Activated T-cell treated with anti-CD3 and anti-CD28 coated beads, Interleukin-2, amount 50 U/mL, for 48 hours (primary cell): ENCODE data around the gene PIEZO1.

ENCODE experiments used
- DNase-seq, 2 experiments: peaks; one replicate each; pipeline ENCODE4 v3.0.0-alpha.2; 2020

PIEZO1 gene

GRCh38 chr16:88715312-88716190 lies 69.5 kb downstream of the PIEZO1 start:
- no peak for DNase-seq

DNA sequence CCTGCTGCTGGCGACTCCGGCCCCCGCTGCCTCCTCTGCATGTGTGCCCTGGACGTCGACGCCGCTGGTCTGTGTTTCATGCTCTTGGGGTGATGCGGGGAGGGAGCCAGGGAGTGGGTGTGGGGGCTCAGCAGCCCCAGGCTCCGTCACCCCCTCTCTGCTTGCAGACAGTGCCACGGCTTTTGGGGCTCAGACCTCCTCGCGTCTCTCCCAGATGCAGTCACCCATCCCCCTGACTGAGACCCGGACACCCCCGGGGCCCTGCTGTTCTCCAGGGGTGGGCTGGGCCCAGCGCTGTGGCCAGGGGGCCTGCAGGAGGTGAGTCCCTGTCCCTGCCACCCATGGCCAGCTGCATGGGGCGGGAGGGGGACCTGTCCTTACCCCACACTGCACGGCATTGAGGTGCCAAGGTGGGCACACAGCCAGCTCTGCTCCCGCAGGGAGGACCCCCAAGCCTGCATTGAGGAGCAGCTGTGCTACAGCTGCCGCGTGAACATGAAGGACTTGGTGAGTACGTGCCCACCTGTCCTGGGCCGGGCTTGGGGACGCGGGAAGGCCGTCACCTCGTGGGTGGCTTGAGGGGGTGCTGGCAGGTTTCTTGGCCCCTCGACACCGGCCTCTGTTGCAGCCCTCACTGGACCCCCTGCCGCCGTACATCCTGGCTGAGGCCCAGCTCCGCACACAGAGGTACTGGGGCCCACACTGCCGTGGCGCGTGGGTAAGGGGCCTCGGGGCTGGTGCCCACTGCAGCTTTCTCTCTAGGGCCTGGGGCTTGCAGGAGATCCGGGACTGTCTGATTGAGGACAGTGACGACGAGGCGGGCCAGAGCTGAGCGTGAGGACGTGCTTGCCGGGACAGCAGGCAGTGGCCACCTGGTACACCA lies 70.4 kb downstream of the PIEZO1 start:
- DNase-seq = no peak

DNA sequence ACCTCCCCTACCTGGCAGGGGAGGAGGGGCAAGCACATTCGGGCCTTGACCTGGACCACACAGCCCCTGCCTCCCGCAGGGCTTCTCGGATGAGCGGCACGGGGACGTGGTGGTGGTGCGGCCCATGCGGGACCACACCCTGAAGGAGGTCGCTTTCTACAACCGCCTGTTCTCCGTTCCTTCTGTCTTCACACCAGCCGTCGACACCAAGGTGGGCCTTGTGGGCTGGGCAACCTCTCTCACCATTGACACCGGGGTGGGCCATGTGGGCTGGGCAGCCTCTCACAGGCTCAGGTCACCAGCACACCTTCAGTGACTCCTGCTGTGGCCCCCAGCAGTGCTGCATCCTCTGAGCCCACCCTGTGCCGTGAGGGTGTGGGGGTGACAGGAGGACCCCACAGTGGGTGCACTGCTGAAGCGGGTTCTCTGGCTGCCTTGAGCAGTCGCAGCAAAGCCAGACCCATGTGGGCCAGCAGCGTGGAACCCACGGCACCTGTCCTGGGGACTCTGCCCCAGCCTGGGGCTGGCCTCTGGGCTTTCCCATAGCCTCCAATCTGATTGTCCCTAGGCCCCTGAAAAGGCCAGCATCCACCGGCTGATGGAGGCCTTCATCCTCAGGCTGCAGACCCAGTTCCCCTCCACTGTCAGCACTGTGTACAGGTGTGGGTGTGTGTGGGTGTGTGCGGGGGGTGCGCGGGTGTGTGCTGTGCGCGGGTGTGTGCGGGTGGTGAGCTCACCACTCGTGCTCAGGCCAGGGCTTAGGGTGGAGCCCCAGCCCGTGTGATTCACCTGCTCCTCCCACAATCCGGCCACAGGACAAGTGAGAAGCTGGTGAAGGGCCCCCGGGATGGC lies 71.2 kb downstream of the PIEZO1 start:
- no peak for DNase-seq

GRCh38 chr16:88713054-88713453 lies 72.0 kb downstream of the PIEZO1 start:
- no peak for DNase-seq

- no peak for DNase-seq
Observed at GRCh38 chr16:88712362-88712979, 72.5 kb downstream of the PIEZO1 start.

DNA sequence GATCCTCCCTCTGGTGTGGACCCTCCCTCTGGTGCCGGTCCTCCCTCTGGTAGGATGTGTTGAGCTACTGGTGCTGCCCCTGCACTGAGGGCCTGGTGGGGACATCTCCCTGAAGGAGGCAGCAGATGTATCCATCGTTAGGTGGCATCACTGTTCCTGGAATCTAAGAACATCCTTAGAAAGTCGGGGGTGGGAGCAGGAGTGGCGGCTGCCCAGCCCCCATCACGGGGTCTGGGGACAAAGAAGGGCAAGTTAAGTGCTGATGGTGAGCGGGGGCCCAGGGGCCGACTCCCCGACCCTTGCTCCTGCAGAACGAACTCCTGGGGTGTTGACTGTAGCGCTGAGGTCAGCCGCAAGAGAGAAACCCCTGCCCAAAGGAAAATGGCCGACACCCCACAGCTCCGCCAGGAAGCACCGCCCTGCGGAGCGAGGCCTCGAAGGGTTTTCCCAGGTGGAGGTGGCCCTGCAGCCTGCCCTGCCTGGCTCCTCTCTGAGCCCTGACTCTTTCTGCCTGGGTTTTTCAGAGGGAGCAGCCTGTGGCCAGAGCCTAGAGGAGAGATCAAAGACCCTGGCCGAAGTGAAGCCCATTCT lies 73.2 kb downstream of the PIEZO1 start:
- DNase-seq = no peak

DNA sequence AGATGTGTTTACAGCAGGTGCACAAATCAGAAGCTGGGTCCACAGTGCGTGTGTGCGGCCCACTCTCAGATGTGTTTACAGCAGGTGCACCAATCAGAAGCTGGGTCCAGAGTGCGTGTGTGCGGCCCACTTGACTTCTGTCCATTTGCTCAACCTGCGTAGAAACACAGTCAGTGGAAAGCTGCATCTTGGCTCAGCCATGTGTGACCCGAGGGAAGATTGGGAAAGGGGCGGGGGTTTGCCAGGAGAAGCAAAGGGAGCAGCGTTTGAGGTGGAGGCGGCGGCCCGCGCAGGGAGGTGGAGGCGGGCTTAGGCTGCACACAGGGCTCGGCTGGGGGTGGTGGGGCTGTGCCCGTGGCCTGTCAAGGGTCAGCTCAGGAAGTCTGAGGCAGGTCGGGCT lies 74.5 kb downstream of the PIEZO1 start:
- no peak for DNase-seq

- no peak for DNase-seq
Observed at GRCh38 chr16:88706965-88707826, 77.8 kb downstream of the PIEZO1 start.

DNA sequence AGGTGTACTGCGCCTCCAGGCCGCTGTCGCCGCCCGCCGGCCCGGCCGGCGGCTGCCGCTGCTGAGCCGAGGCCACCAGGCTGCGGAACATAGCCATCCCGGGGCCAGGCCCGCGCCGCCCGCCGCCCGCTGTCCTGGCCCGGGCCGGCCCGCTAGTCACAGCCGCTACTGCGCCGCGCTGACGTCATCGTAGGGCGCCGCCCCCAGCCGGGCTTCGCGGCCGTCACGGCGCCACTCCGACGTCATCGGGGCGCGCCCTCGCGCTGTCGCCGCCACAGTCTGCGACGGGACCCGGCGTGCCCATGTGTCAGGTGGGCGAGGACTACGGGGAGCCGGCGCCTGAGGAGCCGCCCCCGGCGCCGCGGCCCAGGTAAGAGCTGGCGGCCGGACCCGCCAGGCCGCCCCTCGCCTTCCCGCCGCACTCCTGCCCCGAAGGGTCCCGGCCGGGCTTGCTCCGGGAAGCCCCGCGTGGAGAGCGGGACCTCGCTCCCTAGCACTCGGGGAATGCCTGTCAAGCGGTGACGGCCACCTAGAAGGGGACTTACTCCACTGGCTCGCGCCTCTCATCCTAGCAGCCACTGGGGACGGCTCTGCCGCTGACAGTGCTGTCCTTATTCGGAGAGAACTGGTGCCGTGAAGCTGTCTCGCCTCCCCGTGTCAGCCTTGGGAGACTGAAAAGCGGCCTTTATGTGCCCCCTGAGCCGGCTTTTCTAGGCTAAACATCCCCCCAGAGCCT lies 78.6 kb downstream of the PIEZO1 start, which contains the start of the genes CTU2 and RNF166:
CTU2 (plus strand) TSS at position 275 of the 736 bp plus-strand sequence; CDS start at position 303, 28 bp downstream.
RNF166 (minus strand) TSS at position 180 of the 736 bp plus-strand sequence; CDS start at position 97, 83 bp downstream.
- DNase-seq = peak; percentile 93 to 96

DNA sequence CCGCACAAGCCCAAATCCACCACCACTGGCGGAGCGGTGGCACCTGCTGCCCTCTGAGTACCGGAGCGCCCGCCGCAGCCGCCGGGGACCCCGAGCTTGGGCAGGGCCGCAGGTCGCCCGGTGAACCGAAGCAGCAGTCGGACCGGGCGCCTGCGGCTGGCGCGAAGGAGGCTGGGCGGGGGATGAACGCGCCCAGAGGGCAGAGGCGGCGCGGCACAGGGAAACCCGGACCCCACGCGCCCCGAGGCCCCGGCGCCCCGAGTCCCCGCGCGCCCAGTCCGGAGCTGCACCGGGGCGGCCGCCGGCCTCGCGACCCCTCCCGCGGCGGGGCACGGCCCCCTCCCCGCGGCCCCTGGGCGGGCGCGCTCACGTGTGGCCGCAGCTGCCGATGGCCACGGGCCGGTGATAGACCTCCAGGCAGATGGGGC lies 79.2 kb downstream of the PIEZO1 start:
- peak in 1 of 2 experiments; percentile 43 for DNase-seq

GRCh38 chr16:88705076-88705684 lies 79.8 kb downstream of the PIEZO1 start:
- peak; percentile 47 to 52 for DNase-seq

DNA sequence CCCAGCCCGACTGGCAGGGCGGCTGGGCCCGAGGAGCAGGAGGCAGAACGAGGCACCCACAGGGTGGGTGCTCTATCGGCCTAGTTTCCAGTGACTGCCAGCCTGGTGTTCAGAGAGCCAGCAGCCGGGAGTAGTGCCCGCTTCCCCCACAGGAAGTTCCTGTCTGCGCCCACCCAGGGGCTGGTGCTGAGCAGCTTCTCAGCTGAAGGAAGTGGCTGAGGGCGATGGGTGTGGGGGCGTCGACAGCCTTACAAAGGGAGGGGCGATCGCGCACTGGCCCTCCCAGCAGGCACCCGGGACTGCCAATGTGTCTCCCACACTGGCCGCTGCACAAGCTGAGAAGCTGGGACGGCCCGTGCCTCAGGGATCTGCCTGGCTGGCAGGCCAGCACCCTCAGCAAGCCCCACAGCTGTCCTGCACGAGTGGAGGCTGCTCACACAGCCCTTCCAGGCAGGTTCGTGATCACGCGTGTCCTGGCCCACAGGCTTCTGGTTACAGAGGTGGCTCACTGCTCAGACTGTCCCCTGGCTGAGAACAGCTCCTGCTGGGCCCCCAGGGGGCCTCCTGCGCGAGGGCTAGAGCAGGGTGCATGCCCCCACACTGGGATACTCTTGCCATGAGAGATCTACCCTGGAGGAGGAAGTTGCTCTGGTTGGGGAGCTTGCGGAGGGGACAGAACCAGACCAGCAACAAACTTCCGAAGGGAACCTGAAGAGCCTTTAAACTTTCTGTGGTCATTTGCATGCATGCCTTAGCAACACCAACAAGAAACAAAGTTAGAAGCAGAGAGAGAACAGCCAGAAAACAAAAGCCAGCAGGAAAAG lies 81.3 kb downstream of the PIEZO1 start:
- peak; percentile 81 to 83 for DNase-seq

GRCh38 chr16:88702371-88703210 lies 82.4 kb downstream of the PIEZO1 start:
- peak; percentile 53 to 57 for DNase-seq

DNA sequence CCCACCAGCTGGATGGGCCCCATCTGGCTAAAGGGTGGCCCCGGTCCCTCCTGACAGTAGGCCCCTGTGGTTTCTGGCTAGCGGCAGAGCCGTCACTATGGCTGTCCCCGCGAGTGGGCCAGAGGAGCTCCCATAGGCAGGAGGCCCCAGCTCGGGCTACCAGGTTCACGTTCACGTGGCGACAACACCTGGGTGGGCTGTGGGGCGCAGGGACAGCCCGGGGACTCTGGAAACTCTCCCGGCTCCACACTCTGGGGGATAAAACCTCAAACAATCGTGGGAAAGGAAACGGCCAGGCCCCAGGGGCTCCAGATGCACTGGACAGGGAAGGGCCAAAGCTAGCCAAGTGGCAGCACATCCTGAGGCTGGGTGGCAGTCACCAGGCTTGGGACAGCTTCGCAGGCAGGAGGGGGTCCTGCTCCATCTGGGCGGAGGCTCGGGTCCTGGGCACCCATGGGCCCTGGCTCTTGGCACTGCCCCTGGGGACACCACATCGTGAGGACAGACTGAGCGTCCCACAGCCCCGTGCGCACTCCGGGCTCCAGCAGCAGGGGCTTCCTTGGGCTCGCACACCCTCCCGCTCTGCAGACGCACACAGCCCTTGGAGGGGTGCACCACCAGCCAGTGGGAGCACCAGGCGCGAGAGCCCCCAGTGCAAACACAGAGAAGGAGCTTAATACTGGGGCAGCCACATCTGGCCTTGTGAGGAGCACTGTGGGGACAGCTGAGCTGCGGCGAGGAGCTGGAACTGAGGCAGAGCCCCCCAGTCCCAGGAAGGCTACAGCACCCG lies 83.2 kb downstream of the PIEZO1 start:
- DNase-seq = peak; percentile 55 to 61

- peak; percentile 94 to 96 for DNase-seq
Observed at GRCh38 chr16:88700636-88701482, 84.2 kb downstream of the PIEZO1 start.

DNA sequence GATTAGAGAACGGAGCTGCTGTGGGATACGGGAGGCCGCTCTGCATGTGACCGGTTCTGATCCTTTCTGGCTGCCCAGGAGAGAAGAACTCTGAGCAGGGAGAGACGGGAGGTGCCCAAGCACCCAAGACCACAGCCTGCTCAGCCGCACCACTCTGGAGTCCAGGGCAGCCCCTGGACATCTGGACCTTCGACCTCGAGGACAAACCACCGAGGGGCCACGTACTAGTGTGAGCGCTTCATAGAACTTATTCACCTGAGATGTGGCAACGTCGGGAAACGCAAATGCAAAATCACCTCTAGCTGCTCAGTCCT lies 84.7 kb downstream of the PIEZO1 start:
- DNase-seq = no peak
